Measurements from ENCODE around the gene WNT11. TPM values are rescaled to one million over a fixed set of nuclear protein-coding genes. Genes with fewer than 3 reads are reported as not detected.

Gene WNT11
- polyA plus RNA-seq (ENCODE audit: insufficient read length in 3 of 3), result 10 to 100 TPM; 11.7 to 14.7 (median 12.7) TPM

DNA sequence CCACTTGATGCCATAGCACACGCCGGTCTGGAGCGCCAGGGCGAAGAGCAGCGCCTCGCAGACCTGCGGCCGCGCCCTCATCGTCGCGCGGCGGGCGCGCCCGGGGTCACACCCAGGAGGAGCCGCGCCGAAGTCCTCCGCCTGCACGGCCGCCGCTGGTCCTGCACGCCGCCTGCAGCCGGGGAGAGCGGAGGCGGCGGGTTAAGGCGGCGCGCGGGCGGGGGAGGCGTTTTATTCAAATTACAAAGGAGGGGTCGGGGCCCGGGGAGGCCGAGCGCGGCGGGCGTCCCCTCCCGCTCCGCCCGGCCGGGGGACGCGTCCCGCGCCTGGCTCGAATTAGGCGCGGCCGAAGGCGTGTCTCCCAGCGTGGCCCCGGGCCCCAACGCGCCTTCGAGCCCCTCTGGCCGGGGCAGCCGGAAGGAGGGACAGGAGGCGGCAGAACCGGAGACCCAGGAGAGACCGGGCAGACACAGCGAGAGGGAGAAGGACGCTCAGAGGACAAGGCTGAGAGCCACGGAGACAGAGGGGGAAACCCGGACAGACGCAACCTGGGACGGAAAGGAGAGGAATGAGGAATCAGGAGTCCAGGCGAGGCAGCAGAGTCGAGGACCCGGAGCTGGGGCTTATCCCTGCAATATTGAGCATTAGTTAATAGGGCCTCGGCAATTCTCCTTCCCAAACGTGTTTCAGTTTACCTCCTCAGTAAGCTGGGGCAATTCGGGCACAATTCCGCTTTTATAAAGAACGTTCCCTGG is at the start of gene WNT11:
TSS of gene WNT11 (minus strand) at position 176 of the 755 bp plus-strand sequence. CDS start at position 81, 95 bp downstream.
- DNase-seq (ENCODE audit: low read depth in 3 of 3, low spot score in 2 of 3), result no peak

DNA sequence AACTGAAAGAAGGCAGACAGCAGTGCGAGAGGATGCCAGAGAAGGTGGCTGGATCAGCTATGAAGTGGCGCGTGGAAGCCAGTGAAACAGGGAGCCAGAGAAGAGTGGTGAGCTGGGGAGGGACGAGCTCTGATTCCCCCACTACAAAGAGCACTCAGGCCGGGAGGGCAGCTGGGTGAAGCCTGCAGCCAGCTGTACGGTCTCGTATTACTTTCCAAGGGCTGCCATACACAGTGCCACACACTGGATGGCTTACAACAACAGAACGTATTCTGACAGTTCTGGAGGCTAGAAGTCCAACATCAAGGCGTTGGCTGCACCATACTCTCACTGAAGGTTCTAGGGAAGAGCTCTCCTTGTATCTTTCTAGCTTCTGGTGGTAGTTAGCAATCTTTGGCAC is 47.1 kb upstream of the WNT11 start:
- DNase-seq (ENCODE audit: low read depth in 3 of 3, low spot score in 2 of 3), result no peak

DNA sequence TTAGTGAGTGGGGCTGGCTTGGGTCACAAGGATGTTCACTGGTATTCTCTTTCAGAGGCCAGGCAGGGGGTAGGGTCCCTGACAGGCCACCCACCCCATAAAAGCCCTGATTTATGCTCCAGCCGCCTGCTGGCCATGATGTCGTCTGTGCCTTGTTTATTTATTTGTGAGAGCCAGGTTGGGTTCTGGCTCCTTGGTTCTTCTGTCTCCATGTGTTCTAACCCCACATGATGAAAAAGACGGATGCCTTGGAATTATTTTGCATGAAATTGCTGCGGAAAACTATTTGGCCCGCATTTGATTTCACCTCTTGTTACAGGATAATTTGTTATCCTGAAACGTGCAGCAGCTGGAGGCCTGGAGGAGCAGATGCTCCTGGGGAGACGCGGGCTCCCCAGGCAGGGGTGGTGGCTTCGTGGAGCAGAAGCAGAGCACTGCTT is 46.3 kb upstream of the WNT11 start:
- no peak for DNase-seq (ENCODE audit: low read depth in 3 of 3, low spot score in 2 of 3)

DNA sequence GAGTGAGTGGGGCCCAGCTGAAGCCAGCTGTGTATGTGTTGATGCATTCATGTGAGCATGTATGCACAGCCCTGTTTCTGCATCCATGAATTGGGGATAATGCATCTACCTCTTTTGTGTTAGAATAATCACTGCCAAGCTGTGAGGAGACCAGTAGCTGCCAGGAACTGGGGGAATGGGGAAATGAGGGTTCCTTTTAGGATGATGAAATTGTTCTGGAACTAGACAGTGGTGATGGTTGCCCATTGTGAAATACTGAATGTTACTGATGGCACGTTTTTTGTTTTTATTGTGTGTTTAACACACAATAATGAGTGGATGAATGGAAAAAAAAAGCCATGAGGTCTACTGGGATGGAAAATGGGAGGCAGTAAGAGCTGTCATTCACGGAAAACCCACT is 45.3 kb upstream of the WNT11 start:
- no peak for DNase-seq (ENCODE audit: low read depth in 3 of 3, low spot score in 2 of 3)

DNA sequence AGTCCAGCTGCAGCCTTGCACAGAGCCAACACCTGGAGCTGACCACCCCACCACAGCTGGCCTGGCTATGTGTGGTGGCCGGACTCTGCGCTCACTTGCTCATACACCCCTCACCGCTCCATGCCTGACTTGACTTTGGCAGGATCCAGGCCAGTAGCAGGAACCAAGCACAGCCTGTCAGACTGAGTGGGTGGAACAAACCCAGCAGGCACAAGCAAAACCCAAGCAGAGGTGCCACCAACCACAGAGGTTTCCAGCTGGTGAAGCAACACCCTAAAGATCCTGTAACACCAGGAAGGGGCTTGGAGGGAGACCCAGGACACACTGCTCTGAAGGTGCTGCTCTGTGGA is 44.9 kb upstream of the WNT11 start:
- DNase-seq (ENCODE audit: low read depth in 3 of 3, low spot score in 2 of 3), result no peak

DNA sequence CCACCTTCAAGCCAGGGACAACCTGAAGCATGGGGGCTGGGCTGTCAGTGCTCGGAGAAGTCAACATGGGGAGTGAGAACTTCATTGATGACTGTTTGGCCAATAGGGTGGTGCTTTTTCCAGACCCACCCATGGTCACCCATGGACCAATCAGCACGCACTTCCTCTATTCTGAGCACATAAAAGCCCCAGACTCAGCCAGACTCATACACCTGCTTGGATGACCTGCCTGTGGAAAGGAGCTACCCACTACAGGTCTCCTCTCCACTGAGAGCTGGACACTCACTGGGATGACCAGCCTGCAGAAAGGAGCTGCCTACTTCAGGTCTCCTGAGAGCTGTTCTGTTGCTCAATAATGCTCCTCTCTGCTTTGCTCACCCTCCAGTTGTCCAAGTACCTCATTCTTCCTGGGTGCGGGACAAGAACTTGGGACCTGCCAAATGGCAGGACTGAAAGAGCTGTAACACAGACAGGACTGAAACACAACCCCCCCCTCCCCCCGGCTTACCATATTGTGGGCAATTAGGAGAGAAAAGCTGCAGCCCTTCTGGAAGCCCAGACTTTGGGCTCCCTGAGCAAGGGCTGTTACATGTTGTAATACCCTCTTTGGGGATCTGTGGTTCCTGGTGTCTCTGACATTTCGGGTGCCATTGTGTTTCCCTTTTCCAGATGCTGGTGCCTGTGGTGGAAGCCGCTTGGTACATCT is 44.4 kb upstream of the WNT11 start:
- DNase-seq (ENCODE audit: low read depth in 3 of 3, low spot score in 2 of 3), result no peak

DNA sequence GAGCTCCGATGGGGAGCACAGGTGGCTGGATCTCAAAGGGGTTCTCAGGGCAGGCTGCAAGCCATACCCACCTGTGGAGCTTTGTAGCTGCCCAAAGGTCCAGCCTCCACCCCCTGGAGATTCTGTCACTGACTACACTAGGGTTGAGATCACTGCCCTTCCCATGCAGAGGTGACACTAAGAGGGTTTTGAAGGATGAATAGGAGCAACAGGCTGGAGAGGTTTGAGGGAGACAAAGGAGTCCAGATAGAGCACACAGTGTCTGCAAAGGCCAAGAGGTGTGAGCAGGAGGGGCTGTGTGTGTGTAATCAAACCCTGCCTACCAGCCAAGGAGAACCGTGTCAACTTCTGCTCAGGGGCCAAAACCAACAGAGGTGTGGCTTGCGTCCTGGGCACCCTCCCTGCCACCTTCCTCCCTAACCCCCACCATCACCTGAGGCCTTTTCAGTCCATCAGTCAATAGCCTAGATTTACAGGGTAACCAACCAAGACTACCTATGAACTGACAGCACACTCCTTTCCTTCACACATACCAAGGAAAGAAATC is 43.0 kb upstream of the WNT11 start:
- no peak for DNase-seq (ENCODE audit: low read depth in 3 of 3, low spot score in 2 of 3)

DNA sequence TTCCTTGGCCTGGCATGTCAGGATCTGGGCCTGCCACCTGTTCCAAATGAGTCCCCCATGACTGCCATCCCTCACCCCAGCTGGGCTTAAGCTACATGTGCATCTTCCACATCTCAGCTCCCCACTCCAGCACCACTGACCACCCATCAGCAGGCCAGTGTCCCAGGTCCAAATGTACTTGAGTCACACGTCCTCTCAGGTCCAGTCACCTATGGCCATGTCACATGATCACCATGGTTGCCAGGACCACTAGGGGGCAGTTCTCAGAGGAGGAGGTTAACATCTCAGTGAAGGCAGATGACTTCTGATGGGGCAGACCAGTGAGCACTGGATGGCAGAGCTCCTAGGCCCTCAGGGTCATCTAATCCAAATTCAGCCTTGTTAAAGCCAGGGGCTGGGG is 41.9 kb upstream of the WNT11 start:
- no peak for DNase-seq (ENCODE audit: low read depth in 3 of 3, low spot score in 2 of 3)

DNA sequence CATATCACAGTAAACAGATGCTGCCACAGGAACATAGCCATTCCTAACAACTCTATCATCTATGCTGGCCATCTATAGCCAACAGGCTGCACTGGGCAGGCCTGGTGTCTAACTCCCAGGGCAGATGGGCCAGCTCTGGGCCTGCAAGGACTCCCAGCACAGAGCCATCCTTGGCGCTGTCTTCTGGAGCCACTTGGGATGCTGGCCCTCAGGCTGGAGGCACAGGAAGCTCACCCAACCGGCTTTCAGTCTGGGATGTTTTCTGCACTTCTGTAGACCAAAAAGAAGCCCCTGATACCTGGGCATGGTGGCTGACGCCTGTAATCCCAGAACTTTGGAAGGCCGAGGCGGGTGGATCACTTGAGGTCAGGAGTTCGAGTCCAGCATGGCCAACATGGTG is 40.8 kb upstream of the WNT11 start:
- no peak for DNase-seq (ENCODE audit: low read depth in 3 of 3, low spot score in 2 of 3)

DNA sequence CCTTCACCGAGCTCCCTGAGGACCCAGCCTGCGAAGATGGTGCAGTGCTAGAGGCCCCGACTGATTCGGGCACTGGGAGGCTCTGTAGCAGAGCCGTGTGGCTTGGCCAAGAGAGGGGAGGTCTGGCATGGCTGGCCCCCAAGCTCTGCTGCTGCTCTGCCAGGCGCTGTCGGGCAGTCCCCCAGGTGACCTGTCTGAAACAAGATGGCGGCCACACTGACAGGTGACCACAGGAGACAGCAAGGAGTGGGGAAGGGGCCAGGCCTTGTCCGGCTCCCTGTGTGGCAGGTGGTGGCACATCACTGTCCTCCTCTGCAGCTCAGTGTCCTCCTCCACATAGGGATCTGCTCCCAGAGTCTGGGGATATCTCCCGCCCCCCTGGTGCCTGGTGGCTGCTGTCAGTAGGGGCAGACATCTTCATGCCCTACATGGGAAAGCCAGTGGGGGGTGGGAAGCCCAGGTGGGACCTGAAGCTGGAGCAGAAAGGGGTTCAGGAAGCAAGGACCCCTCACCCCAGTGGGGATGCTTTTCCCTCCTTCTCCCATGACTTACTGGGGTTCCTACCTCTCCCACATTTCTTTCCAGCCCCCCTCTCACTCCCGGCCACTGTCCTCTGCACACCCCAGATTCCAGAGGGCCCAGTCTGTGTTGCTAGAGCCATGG is 40.1 kb upstream of the WNT11 start:
- no peak for DNase-seq (ENCODE audit: low read depth in 3 of 3, low spot score in 2 of 3)

DNA sequence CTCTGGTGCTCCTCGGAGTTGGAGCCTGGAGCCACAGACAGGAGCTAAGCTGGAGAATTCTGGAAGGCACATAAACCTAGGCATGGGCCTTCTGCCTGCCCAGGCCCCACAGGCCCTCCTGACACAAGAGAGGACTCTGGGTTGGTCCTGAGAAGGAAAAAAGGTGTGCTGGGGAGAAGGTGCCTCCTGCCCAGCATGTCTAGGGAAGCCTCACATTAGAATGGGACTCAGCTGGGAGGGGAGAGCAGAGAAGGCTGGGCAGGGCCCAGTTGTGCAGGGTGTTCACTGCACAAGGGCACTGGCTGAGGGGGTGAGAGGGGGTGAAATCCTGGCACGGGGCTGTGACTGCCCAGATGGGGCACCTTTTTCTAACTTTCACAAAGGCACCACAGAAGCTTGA is 39.4 kb upstream of the WNT11 start:
- no peak for DNase-seq (ENCODE audit: low read depth in 3 of 3, low spot score in 2 of 3)

DNA sequence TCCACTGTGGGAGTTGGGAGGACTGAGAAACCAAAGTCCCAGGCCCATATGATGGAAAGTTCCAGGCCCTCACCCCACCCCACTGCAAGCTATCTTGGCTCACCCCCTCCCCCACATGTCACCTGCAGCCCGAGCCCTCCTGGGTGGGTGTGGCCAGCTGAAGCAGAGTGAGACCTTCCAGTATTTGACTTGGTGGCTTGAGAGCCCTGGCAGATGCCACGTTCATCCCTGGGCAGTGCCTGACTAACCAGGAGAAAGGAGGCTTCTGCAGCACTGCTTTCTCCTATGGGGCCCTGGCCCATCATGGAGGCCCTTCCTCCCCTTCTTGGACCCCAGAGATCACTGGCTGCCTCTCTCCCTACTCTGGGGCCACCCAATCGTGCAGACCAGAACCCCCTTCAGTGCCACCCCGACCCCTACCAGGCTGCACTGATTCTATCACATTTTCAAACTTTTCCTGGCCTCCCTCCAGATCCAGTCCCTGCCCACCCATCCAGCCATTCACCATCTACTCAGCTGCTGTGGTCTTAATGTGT is 38.1 kb upstream of the WNT11 start:
- DNase-seq (ENCODE audit: low read depth in 3 of 3, low spot score in 2 of 3), result no peak

DNA sequence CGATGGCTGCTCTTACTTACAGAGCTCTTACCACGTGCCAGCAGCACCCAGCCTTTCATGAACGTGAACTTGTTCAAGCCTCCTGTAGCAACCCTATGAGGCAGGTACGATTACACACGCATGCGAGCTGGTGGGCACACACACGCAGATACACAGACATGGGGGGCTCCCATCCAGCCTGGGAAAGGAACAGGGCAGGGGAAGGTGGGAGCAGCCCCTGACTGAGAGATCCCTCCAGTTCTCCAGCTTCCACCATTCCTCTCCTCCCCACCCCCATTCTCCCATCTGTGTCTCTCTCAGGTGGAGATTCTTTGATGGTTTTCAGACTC is 37.6 kb upstream of the WNT11 start:
- no peak for DNase-seq (ENCODE audit: low read depth in 3 of 3, low spot score in 2 of 3)

DNA sequence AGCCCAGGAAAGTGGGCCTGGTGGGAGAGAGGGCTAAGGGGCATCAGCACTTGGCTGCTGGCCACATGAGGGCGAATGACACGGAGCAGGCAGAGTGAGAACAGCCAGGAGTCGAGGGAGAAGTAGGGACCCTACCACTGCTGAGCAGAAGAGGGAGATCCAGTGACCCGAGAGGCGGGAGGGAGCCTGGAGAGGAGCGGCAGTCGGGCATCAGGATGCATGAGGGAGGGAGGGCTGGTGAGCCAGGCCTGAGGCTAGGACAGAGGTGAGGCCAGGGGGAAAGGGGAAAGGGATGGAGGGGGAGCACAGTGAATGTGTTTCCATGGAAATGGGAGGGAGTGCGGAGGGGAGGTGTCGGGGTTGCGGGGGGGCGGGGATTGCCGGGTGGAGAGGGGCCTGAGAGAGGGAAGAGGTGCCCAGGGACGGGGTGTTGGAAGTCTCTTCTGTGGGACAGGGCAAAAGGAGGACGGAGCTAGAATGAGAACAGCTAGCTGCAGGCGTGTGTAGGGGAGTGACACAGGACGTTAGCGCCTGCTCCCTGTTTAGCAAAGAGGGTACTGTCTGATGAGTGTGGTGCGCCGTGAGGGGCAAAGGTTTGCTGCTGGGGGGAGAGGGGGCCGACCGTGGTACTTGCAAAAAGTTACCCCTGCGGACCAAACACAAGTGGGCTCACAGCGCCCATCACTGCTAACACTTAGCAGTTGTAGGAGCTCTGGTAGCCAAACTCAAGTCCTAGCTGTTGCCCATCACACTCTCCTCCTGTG is 37.1 kb upstream of the WNT11 start:
- no peak for DNase-seq (ENCODE audit: low read depth in 3 of 3, low spot score in 2 of 3)

DNA sequence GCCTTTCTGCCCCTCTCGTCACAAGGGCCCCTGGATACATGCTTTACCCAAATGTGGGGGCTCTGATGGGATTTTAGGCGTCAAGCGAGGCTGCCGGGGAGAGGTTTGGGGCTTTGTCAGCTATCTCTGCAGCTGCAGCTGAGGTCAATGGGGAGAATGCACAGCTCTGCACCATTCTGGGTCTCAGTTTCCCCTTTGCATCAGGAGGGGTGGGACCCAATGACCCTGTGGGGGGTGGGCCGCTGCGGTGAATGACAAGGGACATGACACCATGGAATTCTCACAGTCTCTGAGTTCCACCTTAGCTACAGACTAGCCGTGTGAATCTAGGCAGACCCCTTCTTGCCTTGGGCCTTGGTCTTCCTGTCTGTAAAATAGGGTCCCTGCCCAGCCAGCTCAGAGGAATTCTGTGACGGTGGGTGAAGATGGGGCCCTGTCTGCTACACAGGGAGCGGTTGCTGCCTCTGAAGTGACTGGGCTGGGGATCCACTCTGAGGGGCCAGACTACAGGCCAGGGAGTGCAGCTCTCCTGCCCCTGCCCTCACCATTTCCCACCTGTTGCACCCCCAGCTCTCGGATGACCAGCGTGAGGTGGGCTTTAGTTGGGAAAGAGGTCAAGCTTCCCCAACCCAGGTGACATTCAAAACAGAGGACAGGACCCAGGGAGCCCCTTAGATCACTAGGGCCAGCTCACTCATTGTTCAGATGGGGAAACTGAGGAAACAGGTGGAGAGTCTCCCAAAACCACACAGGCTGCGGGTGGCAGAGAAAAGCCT is 35.9 kb upstream of the WNT11 start:
- no peak for DNase-seq (ENCODE audit: low read depth in 3 of 3, low spot score in 2 of 3)

DNA sequence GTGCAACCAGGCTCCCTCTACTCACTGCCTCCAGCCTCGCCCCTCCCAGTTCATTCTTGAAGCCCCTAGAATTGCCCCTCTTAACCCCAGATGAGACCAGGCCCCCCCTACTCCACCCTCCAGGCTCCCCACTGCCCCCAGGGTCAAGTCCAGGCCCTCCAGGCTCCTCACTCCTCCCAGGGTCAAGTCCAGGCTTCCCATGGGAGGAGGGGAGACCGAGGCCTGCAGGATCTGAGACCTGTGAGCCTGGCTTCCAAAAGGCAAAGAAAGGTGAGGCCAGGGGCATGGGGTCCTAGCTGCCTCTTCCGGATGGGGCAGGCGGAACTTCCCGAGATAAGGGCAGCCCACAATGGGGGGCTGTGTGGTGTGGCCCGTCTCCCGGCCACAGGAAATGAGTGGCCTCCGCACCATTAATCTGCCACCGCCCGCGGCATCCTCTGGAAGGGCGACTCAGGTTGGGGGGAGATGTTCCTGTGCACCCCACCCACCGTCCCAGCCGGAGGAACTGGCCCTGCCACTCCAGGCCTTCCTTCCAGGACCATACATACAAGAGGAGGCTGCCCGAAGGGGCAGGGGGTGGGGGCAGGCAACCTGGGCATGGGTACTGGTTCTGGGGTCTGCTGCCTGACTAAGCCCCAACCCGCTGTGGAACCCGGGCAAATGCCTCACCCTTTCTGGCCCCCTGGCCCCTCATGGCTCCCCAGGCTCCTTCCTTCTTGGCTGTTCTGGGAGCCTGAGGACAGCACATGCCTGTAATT is 35.1 kb upstream of the WNT11 start:
- DNase-seq (ENCODE audit: low read depth in 3 of 3, low spot score in 2 of 3), result no peak

DNA sequence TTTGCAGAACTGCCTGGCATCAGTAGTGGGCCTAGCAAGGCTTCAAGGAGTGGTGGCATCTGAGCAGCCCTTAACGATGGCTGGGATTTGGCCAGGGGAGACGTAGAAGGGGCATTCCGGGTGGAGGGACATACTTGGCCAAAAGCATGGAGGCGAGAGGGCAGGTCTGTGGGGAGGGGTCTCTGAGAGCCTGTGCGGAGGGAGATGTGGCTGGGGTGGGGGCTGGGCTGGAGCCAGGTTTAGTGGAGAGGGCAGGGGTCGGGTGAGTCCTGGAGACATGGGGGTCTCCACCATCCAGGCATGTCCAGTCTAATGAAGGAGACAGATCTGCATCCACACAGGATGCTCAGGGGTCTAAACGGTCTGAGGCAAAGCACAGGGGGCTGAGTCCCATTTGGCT is 34.4 kb upstream of the WNT11 start:
- DNase-seq (ENCODE audit: low read depth in 3 of 3, low spot score in 2 of 3), result no peak

DNA sequence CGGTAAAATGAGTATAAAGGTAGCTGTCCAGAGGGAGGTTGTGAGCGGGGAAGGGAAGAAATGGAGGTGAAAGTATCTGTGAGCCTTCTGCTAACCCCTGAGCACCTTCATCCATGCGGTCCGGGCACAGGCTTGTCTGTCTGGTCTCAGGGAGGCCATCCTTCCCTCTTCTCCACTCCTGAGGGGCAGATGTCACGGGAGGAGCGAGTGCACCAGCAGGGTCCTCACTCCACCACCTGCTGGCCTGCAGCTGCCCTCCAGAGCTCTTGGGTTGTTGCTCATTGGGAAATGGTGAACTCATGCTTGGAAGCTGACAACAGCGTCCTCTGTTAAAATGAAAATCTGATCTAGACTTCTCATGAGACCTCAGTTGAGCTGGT is 33.8 kb upstream of the WNT11 start:
- DNase-seq (ENCODE audit: low read depth in 3 of 3, low spot score in 2 of 3), result no peak

DNA sequence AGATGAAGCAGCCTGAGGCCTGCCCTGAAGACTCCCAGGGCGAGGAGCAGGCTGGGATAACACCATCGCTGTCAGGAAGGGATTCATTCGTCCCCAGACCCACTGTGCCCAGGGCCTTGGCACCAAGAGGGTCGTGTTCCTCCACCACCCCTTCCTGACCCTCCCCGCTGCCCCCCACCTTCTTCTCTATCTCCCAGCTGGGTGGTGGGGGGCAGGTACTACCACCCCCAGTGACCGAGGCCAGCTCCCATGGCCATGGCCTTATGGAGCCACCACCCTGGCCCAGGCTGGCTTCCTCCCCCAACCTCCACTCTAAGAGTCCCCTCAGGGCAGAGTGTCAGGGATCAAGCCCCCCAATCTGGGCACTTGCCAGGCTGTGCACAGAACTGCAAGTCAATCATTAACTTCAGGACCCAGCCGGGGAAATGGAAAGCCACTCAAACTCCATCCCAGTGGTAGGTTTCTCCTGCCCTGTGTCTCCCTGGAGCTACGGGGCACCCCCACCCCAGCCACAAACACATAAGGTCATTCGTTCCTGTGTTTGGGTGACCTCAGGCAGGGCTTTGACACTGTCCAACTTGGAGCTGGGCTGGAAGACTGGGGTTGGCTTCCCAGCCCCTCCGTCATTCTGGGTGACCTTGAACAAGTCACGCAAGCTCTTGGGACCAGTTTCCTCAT is 33.3 kb upstream of the WNT11 start:
- DNase-seq (ENCODE audit: low read depth in 3 of 3, low spot score in 2 of 3), result no peak
